Neural cell (in vitro differentiated cells): Measurements from ENCODE around the gene KLF14. TPM values are rescaled to one million over a fixed set of nuclear protein-coding genes. Genes with fewer than 3 reads are reported as not detected.
A peak's percentile ranks its signal among the peaks of the same experiment; 100 is the strongest.

Source experiments
- H2AFZ ChIP-seq: fragments of 200-600, 300-800 bp; sonication (generic), shearing (Covaris generic); 2 replicates; pipeline ENCODE4 v1.6.0; 2014; ENCODE audit warnings: low read depth, mild to moderate bottlenecking, antibody characterized with exemption, low read length, moderate library complexity
- H3F3A ChIP-seq: fragments of 200-600 bp; shearing (Covaris generic); 2 replicates; pipeline ENCODE4 v1.6.1; 2016; ENCODE audit warnings: mild to moderate bottlenecking, moderate library complexity, mixed read lengths, antibody characterized with exemption, low read length; ENCODE audit not compliant: insufficient read depth, poor library complexity, severe bottlenecking
- H3K27ac ChIP-seq: fragments of 200-600, 300-800 bp; sonication (generic), shearing (Covaris generic); 2 replicates; pipeline ENCODE4 v1.5.1; 2014; ENCODE audit warnings: mild to moderate bottlenecking, low read length, moderate library complexity
- H3K27me3 ChIP-seq: fragments of 300-800, 200-600 bp; sonication (generic), shearing (Covaris generic); 2 replicates; pipeline ENCODE4 v1.6.0; 2014; ENCODE audit warnings: mild to moderate bottlenecking, low read depth, low read length, moderate library complexity; ENCODE audit not compliant: insufficient read depth
- H3K36me3 ChIP-seq: fragments of 300-800, 200-600 bp; sonication (generic), shearing (Covaris generic); 2 replicates; pipeline ENCODE4 v1.5.1; 2014; ENCODE audit warnings: mild to moderate bottlenecking, antibody characterized with exemption, low read length, moderate library complexity; ENCODE audit not compliant: insufficient read depth
- H3K4me2 ChIP-seq: fragments of 300-800, 200-600 bp; sonication (generic), shearing (Covaris generic); 2 replicates; pipeline ENCODE4 v1.6.0; 2014; ENCODE audit warnings: mild to moderate bottlenecking, low read length
- H3K4me3 ChIP-seq: fragments of 300-800, 200-600 bp; sonication (generic), shearing (Covaris generic); 2 replicates; pipeline ENCODE4 v1.5.1; 2014; ENCODE audit warnings: mild to moderate bottlenecking, low read length, moderate library complexity
- H3K79me2 ChIP-seq: fragments of 200-600 bp; shearing (Covaris generic); replicated peaks from 2 replicates; pipeline ENCODE4 v1.6.0; 2014; ENCODE audit warnings: mild to moderate bottlenecking, low read length, moderate library complexity; ENCODE audit not compliant: insufficient read depth
- H3K9ac ChIP-seq: fragments of 300-800, 200-600 bp; sonication (generic), shearing (Covaris generic); 2 replicates; pipeline ENCODE4 v1.6.1; 2016; ENCODE audit warnings: mild to moderate bottlenecking, low read length, mixed read lengths
- H3K9me2 ChIP-seq: fragments of 200-600 bp; shearing (Covaris generic); 2 replicates; pipeline ENCODE4 v1.6.1; 2016; ENCODE audit warnings: mild to moderate bottlenecking, low read length, mixed read lengths; ENCODE audit not compliant: insufficient read depth
- H3K9me3 ChIP-seq: fragments of 200-600, 300-800 bp; sonication (generic), shearing (Covaris generic); 2 replicates; pipeline ENCODE4 v1.6.1; 2016; ENCODE audit warnings: mild to moderate bottlenecking, mixed run types, low read length, moderate library complexity, mixed read lengths
- H4K20me1 ChIP-seq: fragments of 200-600 bp; shearing (Covaris generic); 2 replicates; pipeline ENCODE4 v1.6.1; 2016; ENCODE audit warnings: mild to moderate bottlenecking, mixed run types; ENCODE audit not compliant: insufficient read depth
- EP300 ChIP-seq: fragments of 450-650 bp; conservative IDR thresholded peaks from 2 replicates; pipeline ENCODE4 v1.6.1; 2014; ENCODE audit warnings: antibody characterized with exemption, mild to moderate bottlenecking, moderate library complexity; ENCODE audit not compliant: poor library complexity, severe bottlenecking
- EZH2 ChIP-seq: fragments of 200-600, 300-800 bp; shearing (Covaris generic), sonication (generic); IDR thresholded peaks from 2 replicates; pipeline ENCODE4 v1.6.1; 2014; ENCODE audit warnings: antibody characterized with exemption, low read length, borderline replicate concordance, mild to moderate bottlenecking; ENCODE audit not compliant: insufficient read depth, poor library complexity, severe bottlenecking
- MXI1 ChIP-seq: fragments of 450-650 bp; conservative IDR thresholded peaks from 2 replicates; pipeline ENCODE4 v1.6.1; 2014; ENCODE audit warnings: antibody characterized with exemption, mild to moderate bottlenecking; ENCODE audit not compliant: poor library complexity, severe bottlenecking
- POLR2AphosphoS5 ChIP-seq: IDR thresholded peaks from 2 replicates; pipeline ENCODE4 v1.6.1; 2012
- RAD21 ChIP-seq: fragments of 450-650 bp; conservative IDR thresholded peaks from 2 replicates; pipeline ENCODE4 v1.6.1; 2014; ENCODE audit warnings: antibody characterized with exemption, mild to moderate bottlenecking, moderate library complexity
- SMC3 ChIP-seq: fragments of 450-650 bp; conservative IDR thresholded peaks from 2 replicates; pipeline ENCODE4 v1.6.1; 2014; ENCODE audit warnings: antibody characterized with exemption, mild to moderate bottlenecking, moderate library complexity; ENCODE audit not compliant: poor library complexity
- TAF1 ChIP-seq: IDR thresholded peaks from 2 replicates; pipeline ENCODE4 v1.6.1; 2012; ENCODE audit warnings: low read depth
- polyA plus RNA-seq: library from polyadenylated mRNA; depleted of rRNA; stranded (reverse); fragments of >200 nt; gene quantifications from 2 replicates; pipeline ENCODE4 v1.2.3, GENCODE V29; 2014
- TF ChIP-seq, protein P1 (sequence below): fragments of 450-650 bp; IDR thresholded peaks from 2 replicates; pipeline ENCODE4 v1.5.1; 2014; ENCODE audit warnings: antibody characterized with exemption, mild to moderate bottlenecking, moderate library complexity; ENCODE audit not compliant: poor library complexity, severe bottlenecking
- TF ChIP-seq, protein P2 (sequence below): IDR thresholded peaks from 2 replicates; pipeline ENCODE4 v1.6.1; 2012; ENCODE audit warnings: borderline replicate concordance

The KLF14 gene
- polyA plus RNA-seq, 1 donor from 2014 or later = not detected

- no peaks in the 10 kb centered on the region for H3K27me3 ChIP-seq
These were observed 24.5 kb upstream of the KLF14 start for GRCh38 chr7:130758429-130759056.

DNA sequence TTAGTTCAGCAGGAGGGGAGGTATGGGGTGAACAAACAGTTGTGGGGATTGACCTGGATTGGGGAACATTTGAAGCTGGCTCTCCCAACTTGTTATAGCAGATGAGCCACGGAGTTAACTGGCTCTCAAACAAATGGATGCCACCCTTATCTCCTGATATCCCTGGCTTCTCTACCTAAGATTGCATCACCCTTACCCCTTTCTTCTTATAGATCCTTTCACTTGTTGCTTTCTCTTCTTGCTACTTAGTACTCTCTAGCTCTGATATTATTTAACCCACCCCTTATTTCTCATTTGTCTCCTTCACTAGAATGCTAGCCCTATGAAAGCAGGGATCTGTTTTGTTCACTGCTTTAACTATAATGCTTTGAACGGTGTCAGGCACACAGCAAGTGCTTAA is 22.3 kb upstream of the KLF14 start:
- Histone ChIP-seq H2AFZ (no peak overlapping the region), H3K9me3 (no peaks in the 10 kb centered on the region), H3K79me2 (no peaks in the 10 kb centered on the region), H3K27me3 (no peaks in the 10 kb centered on the region), H3K4me3 (no peak overlapping the region), H3K36me3 (no peaks in the 10 kb centered on the region), H3K9ac (no peak overlapping the region), H3K9me2 (no peaks in the 10 kb centered on the region), H4K20me1 (no peaks in the 10 kb centered on the region), H3F3A (no peaks in the 10 kb centered on the region), H3K27ac (no peak overlapping the region), H3K4me2 (no peak overlapping the region)
- TF ChIP-seq TAF1 (no peak), POLR2AphosphoS5 (no peak), EP300 (no peak), RAD21 (no peak)

More at GRCh38 chr7:130758429-130759056, 24.5 kb upstream of the KLF14 start:
- no peak overlapping the region for H2AFZ ChIP-seq
- no peaks in the 10 kb centered on the region for H3K36me3 ChIP-seq
- no peaks in the 10 kb centered on the region for H3K9me3 ChIP-seq
- H3K27ac ChIP-seq = no peak overlapping the region
- TF ChIP-seq TAF1 (no peak), EZH2 (no peak), RAD21 (peak; percentile 89), SMC3 (peak; percentile 93)
- TF ChIP-seq, protein P1, sequence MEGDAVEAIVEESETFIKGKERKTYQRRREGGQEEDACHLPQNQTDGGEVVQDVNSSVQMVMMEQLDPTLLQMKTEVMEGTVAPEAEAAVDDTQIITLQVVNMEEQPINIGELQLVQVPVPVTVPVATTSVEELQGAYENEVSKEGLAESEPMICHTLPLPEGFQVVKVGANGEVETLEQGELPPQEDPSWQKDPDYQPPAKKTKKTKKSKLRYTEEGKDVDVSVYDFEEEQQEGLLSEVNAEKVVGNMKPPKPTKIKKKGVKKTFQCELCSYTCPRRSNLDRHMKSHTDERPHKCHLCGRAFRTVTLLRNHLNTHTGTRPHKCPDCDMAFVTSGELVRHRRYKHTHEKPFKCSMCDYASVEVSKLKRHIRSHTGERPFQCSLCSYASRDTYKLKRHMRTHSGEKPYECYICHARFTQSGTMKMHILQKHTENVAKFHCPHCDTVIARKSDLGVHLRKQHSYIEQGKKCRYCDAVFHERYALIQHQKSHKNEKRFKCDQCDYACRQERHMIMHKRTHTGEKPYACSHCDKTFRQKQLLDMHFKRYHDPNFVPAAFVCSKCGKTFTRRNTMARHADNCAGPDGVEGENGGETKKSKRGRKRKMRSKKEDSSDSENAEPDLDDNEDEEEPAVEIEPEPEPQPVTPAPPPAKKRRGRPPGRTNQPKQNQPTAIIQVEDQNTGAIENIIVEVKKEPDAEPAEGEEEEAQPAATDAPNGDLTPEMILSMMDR = peak; percentile 85
- TF ChIP-seq, protein P2, sequence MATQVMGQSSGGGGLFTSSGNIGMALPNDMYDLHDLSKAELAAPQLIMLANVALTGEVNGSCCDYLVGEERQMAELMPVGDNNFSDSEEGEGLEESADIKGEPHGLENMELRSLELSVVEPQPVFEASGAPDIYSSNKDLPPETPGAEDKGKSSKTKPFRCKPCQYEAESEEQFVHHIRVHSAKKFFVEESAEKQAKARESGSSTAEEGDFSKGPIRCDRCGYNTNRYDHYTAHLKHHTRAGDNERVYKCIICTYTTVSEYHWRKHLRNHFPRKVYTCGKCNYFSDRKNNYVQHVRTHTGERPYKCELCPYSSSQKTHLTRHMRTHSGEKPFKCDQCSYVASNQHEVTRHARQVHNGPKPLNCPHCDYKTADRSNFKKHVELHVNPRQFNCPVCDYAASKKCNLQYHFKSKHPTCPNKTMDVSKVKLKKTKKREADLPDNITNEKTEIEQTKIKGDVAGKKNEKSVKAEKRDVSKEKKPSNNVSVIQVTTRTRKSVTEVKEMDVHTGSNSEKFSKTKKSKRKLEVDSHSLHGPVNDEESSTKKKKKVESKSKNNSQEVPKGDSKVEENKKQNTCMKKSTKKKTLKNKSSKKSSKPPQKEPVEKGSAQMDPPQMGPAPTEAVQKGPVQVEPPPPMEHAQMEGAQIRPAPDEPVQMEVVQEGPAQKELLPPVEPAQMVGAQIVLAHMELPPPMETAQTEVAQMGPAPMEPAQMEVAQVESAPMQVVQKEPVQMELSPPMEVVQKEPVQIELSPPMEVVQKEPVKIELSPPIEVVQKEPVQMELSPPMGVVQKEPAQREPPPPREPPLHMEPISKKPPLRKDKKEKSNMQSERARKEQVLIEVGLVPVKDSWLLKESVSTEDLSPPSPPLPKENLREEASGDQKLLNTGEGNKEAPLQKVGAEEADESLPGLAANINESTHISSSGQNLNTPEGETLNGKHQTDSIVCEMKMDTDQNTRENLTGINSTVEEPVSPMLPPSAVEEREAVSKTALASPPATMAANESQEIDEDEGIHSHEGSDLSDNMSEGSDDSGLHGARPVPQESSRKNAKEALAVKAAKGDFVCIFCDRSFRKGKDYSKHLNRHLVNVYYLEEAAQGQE = no peak
- H4K20me1 ChIP-seq = no peaks in the 10 kb centered on the region
- no peak overlapping the region for H3K9ac ChIP-seq
- no peak overlapping the region for H3K4me3 ChIP-seq
- H3K9me2 ChIP-seq = no peaks in the 10 kb centered on the region
- H3K79me2 ChIP-seq = no peaks in the 10 kb centered on the region
- no peaks in the 10 kb centered on the region for H3F3A ChIP-seq
- H3K4me2 ChIP-seq = no peak overlapping the region

- no peaks in the 10 kb centered on the region for H4K20me1 ChIP-seq
- no peak overlapping the region for H3K4me3 ChIP-seq
- no peaks in the 10 kb centered on the region for H3K36me3 ChIP-seq
- H2AFZ ChIP-seq = no peak overlapping the region
- no peaks in the 10 kb centered on the region for H3K27me3 ChIP-seq
- no peaks in the 10 kb centered on the region for H3K79me2 ChIP-seq
- H3K9me3 ChIP-seq = no peaks in the 10 kb centered on the region
- TF ChIP-seq MXI1 (no peak), TAF1 (no peak), POLR2AphosphoS5 (no peak), EP300 (no peak), RAD21 (no peak), EZH2 (no peak), SMC3 (no peak)
- TF ChIP-seq, protein P2 = no peak
- TF ChIP-seq, protein P1 = no peak
- no peaks in the 10 kb centered on the region for H3F3A ChIP-seq
- no peak overlapping the region for H3K4me2 ChIP-seq
- H3K9me2 ChIP-seq = no peaks in the 10 kb centered on the region
- H3K27ac ChIP-seq = no peak overlapping the region
- no peak overlapping the region for H3K9ac ChIP-seq
These were observed 18.4 kb upstream of the KLF14 start for GRCh38 chr7:130752424-130752823.
